HG02943 (cell line): ENCODE data around the gene CTXN1.
"Not testable (repeated sequence)": the region's sequence is repeated elsewhere in the genome, so short reads cannot be mapped to it uniquely, and the experiment has no call there.

Experiments used
- ATAC-seq: cut with Tn5 transposase; IDR thresholded peaks from one replicate; pipeline ENCODE4 v1.9.1; 2021; ENCODE audit warnings: mild to moderate bottlenecking, low read depth, moderate library complexity; ENCODE audit not compliant: unreplicated experiment

Gene CTXN1

DNA sequence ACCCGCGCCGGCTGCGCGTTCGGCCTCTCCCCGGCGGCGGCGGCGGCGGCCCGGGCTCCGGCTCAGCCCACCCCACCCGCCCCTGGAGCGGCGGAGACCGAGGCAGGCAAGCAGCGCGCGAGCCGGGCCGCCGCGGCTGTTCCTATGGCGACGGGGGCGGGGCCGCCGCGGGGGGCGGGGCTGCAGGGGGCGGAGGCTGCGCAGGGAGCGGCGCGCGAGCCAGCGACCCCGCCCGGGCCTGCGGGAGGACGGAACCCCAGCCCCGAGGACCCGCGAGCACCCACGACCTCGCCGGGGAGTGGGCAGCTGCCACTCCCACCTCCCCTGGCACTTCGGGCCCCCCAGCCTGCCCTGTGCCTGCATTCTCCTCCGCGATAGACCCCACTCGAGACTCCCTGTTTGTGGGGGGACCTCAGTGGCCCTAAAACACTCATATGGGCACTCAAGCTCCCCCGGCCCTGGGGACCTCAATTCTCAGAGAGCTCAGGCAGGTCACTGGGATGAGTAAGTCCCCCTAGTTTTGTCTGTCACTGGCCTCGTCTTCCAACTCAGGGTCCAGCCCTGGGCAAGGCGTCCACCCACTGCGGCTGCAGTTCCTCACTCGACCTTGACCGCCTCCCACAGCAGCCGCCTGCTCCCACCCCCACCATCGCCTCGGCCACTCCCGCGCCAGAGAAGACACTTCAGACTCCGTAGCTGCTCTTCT, at the start of gene CTXN1:
CTXN1 (minus strand) TSS at position 115 of the 706 bp plus-strand sequence. CDS start 597 bp downstream, outside the sequence.
- ATAC-seq, result no peak

DNA sequence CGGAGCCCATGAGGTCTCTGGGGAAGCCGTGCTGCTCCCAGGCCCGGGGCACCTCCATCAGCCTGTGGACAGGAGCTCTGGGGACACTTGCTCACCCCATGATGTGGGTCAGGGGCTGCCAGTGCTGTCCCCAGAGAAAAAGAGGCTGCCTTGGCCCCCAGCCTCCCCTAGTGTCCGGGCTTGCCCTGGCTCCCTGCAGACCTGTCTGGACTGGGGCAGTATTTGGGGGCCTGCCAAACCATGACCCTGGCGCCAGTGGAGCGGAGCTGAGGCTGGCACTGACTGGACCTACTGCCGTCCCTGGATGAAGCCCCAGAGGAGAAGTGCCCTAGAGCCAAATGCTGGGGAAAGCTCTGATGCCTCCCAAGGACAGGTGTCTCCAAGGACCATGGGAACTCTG, 49.1 kb upstream of the CTXN1 start:
- no peak for ATAC-seq

DNA sequence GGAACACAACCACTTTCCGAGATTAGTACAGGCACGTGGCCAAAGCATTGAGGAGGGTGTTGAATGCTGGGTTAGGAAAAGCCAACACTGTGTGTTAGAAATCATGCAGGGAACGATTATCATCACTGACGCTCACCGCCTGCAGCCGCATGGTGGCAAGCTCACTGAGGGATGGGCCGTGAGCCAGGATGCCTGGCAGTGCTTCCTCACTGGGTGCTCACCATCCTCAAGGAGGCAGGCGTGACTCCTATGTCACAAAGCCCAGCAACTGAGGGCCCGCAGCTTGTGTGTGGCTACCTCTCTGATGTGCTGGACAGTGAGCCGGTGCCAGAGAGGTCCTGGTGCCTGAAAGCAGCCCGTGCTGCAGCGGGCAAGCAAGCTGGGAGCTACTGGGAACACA, 47.9 kb upstream of the CTXN1 start:
- no peak for ATAC-seq

DNA sequence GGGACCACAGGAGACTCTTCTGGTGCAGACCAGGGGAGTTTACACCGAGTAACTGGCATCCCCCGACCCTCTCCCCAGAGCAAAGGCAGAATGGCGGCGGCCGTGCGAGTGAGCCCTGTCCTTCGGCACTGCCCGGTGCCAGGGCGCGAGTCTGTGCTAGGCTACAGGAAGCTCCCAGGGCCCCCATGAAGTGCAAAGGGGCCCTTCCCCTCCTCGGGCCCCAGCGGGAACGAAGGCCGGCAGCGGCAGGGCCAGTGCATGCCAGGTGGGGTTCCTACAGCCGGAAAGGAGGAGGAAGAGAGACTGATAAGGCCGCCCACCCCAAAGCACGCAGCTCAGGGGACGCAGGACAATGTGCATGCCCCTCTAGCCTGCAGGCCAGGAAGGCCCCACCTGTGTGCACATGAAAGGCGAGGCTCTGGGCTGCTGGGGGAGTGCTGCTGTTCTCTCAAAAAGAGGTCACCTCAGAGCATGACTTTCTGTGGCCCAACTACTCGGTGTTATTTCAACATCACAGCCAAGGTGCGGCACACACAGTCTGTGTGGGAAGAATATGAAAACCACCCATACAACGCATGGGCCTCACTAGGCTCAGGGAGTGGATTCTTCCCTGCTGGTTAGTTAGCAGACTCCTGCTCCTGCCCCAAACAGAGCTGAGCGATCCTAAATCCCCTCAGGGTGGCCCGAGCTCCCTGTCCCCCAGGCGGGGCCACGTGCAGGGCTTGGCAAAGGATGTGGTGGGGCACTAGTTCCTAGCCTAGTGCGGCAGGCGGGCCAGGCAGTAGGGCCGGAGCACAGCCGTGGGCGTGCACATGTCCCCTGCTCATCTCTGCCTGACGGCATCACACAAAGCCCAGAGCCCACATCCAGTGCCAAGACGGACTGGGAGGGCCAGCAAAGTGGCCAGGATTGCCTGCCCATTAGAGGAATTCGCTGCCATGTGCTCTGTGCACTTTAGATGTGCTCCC, 45.9 kb upstream of the CTXN1 start:
- no peak for ATAC-seq

DNA sequence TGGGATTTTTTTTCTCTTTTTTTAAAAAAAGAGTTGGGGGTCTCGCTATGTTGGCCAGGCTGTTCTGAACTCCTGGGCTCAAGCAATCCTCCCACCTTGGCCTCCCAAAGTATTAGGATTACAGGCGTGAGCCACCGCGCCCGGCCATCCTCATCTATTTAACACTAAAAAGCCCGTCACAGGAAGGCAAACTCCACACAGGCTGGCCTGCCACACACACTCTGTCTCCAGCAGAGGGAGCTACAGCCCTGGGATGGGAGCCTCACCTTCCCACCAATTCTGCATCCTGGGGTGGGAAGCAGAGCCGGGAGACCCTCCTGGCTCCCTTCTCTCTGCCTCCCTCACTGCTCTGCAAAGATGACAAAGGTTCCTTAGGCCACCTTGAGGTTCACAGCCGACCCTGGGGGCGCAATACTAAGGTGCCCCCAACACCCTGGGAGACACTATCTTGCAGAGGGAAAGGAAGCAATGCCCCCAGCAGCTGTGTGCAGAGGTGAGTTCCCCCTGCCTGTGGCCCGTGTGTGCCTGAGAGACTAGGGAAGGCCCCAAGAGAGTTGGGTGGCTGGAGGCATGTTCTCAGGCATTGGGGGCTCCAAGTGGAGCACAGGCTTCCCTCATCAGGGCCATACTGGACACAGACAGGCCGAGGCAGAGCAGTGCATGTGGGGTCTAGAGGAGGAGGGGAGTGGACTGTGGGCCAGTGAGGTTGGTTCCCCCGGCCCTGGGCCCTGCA, 44.9 kb upstream of the CTXN1 start:
- no peak for ATAC-seq

DNA sequence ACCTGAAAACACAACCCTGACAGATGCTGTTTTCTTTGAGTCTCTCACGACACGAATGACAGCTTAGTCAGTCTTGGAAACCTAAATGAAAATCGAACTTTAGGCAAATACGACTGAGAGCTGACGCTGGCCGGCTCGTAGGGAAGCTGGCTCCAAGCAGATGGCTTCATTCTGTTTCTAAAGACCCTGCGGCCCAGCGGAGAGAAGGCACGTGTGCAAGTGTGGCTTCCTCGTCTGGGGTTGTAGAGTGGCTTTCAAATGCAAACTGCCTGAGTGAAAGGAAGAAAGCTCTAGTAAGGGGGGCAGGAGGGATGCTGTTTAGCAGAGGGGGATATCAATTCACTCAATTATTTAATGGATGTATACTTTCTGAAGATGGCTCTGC, 43.6 kb upstream of the CTXN1 start:
- ATAC-seq, result no peak

DNA sequence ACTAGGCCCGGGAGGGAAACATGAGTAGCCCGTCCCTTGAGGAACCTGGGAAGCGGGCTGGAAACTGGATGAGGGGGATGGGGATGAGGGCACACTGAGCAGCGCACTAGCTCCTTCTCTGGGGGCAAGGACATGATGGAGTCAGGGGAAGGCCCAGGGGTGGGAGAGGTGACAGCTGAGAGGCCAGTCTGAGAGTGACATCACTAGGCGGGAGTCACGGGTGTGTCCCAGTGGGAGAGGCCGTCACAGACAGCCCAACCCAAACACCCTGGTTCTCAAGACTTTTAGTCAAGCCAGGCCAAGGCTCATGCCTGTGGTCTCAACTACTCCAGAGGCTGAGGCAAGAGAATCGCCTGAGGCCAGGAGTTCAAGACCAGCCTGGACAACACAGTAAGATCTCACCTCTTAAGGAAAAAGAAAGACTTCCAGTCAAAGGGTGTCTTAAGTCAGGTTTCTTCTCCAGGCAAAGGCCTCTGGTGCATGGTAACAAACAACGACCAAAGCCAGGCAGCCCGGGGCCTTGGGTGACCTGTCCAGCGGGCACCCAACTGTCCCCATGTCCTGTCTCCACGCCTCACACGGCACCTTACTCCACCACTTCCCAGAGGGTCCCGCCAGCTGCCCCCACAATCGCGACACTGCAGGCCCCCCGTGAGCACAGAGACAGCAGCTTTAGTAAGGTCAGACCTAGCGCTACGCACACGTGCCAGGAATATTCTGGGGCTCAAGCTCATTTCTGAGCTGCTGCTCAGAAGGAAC, 43.0 kb upstream of the CTXN1 start:
- ATAC-seq, result no peak

DNA sequence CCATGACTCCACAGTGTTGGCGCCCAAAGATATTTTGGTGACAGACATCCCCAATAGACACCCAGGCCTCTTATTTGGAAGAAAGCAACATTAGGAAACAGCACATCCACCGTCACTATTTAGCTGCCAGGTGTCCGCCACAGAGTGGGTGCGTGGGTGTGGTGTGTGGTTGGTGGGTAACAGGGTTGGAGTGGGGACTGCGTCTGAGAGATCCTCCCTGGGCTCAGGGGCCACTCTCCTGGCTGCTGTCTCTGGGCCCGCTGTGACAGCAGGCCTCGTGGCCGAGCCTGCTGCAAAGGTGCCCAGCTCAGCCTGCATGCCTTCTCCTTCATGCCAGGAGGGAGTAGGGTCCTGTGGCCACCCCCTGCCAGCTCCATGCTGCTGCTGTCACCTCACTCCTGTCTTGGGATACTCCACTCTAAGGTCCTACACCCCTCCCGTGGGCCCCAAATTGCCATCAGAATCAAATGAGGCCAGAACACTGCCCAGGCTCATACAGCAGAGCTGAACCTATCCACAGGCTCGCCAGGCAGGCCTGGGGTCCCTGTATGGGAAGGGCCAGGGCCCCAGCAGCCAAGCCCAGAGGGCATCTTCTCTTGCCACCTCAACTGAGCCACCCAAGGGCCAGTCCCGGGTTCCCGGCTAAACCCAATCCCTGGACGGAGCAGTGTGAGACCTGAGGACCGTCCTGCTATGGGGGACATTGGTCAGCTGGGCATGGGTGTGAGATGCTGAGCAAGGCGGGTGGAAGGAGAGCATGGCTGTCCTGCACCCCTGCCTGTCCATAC, 42.3 kb upstream of the CTXN1 start:
- no peak for ATAC-seq

DNA sequence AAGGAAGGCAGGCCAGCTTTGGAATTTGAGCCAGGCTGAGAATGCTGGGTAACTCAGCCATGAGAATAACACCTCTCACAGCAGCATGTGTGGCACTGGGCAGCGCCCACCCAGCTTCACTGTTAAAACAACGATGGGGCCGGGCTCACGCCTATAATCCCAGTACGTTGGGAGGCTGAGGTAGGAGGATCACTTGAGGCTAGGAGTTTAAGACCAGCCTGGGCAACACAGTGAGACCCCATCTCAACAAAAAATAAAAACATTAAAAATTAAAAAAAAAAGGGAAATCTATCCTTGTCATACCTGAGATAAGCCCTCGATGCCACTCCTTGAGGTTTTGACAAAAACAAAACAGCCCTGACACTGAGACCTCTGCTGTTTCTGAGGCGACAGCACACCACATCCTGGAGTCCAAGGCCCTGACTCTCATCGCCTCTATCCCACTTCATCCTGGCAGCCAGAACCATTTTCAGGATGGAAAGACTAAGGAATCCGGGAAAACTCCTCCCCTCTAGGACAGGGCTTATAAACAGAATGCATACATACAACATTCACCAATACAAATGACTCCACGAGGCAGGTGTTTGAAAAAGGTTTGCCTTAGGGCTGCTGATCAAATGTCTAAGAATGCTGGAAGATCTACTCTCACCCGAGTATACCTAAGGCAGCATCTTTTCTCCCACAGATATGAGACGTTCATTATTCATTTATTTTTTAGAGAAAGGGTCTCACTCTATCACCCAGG, 40.2 kb upstream of the CTXN1 start:
- no peak for ATAC-seq

DNA sequence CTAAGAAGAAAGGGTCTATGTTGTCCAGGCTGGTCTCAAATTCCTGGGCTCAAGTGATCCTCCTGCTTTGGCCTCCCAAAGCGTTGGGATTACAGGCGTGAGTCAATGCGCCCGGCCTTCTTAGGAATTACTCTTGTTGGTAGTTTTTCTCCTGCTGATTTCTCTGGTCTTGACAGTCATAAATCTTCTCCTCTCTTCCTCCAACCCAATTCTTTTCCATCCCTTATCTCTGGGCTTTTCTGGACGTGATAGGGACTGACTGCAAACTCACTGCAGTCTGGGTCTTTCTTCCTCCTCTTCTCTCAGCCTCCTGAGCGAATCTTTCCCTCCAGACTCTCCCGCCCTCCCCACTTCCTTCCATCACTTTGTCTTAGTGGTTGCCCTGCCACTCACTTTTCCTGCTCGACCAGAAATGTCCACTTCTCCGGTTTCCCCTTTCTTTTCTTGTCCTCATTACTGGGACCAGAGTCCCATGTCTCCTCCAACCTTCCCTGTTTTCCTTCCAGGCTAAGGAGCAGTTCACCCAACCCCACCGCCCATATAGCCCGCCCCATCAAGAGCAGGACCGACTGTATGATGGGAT, 39.4 kb upstream of the CTXN1 start:
- no peak for ATAC-seq

DNA sequence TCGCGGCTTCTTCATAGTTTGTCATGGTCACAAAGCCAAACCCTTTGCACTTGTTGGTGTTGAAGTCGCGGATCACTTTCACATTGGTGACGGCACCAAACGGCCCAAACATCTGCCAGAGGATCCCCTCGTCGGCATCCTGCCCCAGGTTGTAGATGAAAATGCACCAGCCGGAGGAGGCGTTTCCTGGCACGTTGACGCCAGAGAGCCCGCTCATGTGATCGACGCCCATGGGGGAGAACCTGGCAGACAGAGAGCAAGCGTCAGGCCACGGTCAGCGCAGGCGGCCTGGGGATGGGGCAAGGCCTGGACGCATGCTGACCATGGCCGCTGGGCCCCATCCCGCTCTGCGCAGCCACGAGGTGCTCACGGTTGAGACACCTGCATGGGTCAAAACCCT, 37.6 kb upstream of the CTXN1 start:
- ATAC-seq, result no peak

DNA sequence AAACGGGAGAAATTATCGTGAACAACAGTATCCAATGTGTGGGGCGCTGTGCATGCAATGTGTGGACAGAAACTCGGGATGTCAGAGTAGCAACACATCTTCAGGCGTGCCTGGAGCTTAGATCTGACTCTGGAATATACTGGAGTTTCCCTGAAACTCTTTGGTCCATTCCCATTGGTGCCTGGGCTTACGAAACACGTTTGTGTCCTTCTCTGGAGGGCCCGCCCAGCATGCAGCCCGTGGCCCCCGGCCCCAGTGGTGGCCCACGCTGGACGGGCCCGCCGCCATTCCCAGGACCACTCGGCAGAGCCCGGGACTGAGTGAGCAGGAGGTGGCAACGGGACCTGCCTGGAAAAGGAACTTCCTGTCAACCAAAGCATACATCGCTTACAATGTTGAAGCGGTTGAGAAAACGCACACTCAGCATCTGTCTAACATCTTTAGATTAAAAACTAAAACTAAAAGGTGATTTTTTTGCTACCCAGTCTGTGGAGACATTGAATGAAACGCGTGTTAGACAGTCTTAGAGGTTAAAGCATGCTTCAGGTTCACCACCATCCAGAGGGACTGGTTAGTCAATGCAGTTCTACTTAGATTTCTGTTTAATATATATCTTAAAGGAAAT, 36.8 kb upstream of the CTXN1 start:
- ATAC-seq, result no peak

DNA sequence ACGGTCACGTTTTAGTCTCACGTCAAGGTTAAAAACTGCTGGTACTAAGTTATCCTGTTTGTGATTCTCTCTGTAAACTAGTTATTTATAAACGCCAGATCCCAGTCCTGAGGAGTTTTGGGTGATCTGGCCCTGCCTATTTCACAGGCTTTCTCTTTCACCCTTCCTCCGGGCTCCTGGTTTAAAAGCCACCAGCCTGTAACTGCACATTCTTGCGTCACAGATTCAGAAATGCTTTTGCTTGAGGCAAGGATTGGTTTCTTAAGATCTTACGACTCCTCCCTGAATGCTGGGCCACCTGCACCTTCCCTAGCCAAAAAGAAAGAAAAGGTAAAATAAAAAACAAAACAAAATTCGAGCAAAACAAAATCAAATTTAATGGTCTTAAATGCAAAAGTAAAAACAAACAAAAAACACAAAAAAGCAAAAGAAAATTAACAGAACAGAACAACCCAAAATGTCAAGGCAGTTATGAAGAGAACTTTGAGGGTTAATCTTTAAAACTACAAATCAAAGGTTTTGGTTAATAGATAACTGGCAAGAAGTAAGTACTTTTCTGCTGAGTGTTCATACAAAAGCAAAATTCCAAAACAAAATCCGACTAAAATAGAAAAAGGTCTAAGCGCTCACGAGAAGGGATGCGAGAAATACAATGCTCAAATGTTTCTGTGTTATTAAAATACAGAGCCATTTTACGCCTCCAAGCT, 36.1 kb upstream of the CTXN1 start:
- ATAC-seq, result no peak

DNA sequence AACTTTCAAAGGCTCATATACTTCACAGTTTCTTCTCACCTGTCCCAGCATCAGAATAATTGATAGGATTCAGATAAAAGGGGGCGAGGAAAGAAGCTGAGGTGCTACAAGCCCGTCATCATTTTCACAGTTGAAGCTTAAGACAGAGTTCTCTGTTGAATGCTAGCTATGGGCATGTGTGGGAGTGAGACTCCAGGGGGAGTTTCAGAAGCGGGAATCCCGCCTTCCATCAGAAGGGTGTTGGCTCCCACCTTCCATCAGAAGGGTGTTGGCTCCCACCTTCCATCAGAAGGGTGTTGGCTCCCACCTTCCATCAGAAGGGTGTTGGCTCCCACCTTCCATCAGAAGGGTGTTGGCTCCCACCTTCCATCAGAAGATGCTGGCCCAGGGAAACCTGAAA, 35.1 kb upstream of the CTXN1 start:
- not testable (repeated sequence) for ATAC-seq

DNA sequence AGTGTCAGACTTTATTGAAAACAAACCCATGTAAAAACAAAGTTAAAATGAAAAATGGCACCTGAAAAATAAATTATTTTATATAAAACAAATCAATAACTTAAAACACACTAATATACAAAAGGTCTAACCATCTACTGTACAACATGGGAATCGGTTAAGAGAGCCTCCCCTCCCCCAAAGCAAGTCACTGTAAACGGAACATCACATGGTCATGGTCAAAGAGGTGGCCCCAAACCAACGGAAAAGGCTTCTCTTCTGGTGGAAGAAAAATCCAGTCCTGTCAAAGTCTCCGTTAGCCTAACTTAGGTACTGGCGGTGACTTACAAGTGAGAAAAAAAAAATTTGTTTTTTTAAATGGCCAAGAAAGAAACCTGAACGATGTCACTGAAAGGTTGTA, 33.3 kb upstream of the CTXN1 start:
- no peak for ATAC-seq

DNA sequence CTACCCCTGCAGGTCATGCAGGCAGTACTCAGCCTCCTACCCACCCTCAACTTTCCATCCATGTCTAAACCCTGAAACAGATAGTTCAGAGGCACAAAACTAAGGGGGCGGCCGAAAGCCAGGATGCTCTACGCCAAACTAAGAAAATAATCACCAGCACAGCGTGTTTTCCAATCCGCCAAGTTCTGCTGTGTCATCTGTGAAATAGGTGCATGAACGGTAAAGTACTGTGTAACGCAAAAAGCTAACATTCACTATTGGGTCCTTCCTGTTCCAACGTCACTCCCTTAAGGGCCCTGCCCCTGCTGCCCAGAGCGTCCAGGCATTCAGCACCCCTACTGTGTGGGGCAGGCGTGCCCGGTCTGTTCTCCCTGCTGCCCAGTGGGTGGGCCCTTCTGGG, 29.8 kb upstream of the CTXN1 start:
- no peak for ATAC-seq

DNA sequence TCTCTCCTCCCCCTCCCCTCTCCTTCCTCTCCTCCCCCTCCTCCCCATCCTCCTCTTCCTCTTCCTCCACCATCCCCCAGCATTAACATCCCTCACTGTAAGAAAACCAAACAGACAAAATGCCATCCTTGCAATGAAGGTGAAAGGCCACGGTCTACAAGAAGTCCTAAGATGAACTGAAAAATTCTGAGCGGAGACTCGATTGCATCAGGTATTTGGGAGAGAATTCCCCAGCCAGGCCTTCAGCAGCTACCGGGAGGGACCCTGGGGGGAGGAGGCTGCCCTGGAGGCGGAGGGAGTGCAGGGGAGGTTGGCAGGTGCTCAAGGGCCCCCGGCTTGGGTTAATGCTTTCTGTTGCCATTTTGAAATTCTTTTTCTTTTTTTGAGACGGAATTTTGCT, 27.6 kb upstream of the CTXN1 start:
- ATAC-seq, result no peak

DNA sequence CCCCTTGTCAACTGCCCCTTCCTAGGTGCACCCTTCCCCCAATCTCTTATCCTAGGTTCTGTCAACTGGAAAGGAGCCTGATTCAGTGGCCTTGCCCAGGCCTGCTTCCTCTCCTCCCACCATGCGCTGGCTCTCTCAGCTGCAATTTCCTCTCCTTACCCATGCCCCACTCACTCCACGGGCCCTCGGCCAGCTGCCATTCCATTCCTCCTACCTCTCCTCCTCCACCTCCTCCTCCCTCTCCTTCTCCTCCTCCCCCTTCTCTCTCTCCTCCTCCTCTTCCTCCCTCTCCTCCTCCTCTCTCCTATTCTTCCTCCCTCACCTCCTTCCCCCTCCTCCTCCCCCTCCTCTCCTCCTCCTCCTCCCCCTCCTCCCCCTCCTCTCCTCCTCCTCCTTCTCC, 27.1 kb upstream of the CTXN1 start:
- no peak for ATAC-seq
